ENCODE results near the gene GANC. TPM values are rescaled to one million over a fixed set of nuclear protein-coding genes. Genes with fewer than 3 reads are reported as not detected.
"Not testable (repeated sequence)": the region's sequence is repeated elsewhere in the genome, so short reads cannot be mapped to it uniquely, and the experiment has no call there.

The GANC gene
- total RNA-seq, 6 donors from 2014 or later = 67.3 to 295 (median 99.8) TPM

GRCh38 chr15:42306681-42307080 is 33.7 kb downstream of the GANC start:
- 65 to 84% methylated on average over 1 of the region's 1 CpG for WGBS, 2 donors
- Histone ChIP-seq H3K27me3 (no peaks in the 10 kb centered on the region), H3K4me1 (no peaks in the 10 kb centered on the region), H3K27ac (no peak overlapping the region), H3K9me3 (peaks cover 0 to 2% (median 0%) of the 10 kb centered on the region in 4 donors), H3K36me3 (peaks cover 18 to 43% (median 35%) of the 10 kb centered on the region in 4 donors), H3K4me3 (no peak overlapping the region)
- TF ChIP-seq EP300 (IDR thresholded peaks at IDR 0.05) = no peak
- TF ChIP-seq CTCF (IDR thresholded peaks at IDR 0.05) = no peak
- no peak for TF ChIP-seq POLR2AphosphoS5 (IDR thresholded peaks at IDR 0.05)
- no peak for TF ChIP-seq POLR2A (IDR thresholded peaks at IDR 0.05)
- DNase-seq (no peak), ATAC-seq (ENCODE audit: low FRiP score in 2 of 2) (no peak)

- Histone ChIP-seq H3K27ac (no peak overlapping the region), H3K9me3 (no peaks in the 10 kb centered on the region), H3K4me1 (no peaks in the 10 kb centered on the region), H3K36me3 (peaks cover 14 to 42% (median 28%) of the 10 kb centered on the region in 4 donors), H3K27me3 (no peaks in the 10 kb centered on the region), H3K4me3 (no peak overlapping the region)
- 42 to 43% methylated on average over 3 of the region's 3 CpGs for WGBS, 2 donors
- DNase-seq (no peak), ATAC-seq (ENCODE audit: low FRiP score in 2 of 2) (peak in 1 of 2 donors; percentile 51)
- TF ChIP-seq CTCF (IDR thresholded peaks at IDR 0.05) (no peak), EP300 (IDR thresholded peaks at IDR 0.05) (no peak), POLR2A (IDR thresholded peaks at IDR 0.05) (no peak), POLR2AphosphoS5 (IDR thresholded peaks at IDR 0.05) (no peak)
These were observed 40.5 kb downstream of the GANC start for GRCh38 chr15:42313463-42313862.

- 75 to 76% methylated on average over 1 of the region's 1 CpG for WGBS, 2 donors
- Histone ChIP-seq H3K4me1 (no peaks in the 10 kb centered on the region), H3K27ac (no peak overlapping the region), H3K4me3 (no peak overlapping the region), H3K36me3 (peaks cover 9 to 29% (median 19%) of the 10 kb centered on the region in 4 donors), H3K9me3 (no peaks in the 10 kb centered on the region), H3K27me3 (no peaks in the 10 kb centered on the region)
- TF ChIP-seq CTCF (IDR thresholded peaks at IDR 0.05) (no peak), POLR2A (IDR thresholded peaks at IDR 0.05) (no peak), POLR2AphosphoS5 (IDR thresholded peaks at IDR 0.05) (no peak), EP300 (IDR thresholded peaks at IDR 0.05) (no peak)
- DNase-seq (no peak), ATAC-seq (ENCODE audit: low FRiP score in 2 of 2) (no peak)
These were observed 41.8 kb downstream of the GANC start for GRCh38 chr15:42314818-42315217.

- H3K4me1 ChIP-seq = no peaks in the 10 kb centered on the region
- H3K27ac ChIP-seq = no peak overlapping the region
- H3K27me3 ChIP-seq = no peaks in the 10 kb centered on the region
- DNase-seq = no peak
- no peaks in the 10 kb centered on the region for H3K9me3 ChIP-seq
- peaks cover 5 to 22% (median 12%) of the 10 kb centered on the region in 4 donors for H3K36me3 ChIP-seq
- ATAC-seq (ENCODE audit: low FRiP score in 2 of 2) = no peak
- H3K4me3 ChIP-seq = no peak overlapping the region
- TF ChIP-seq POLR2A (IDR thresholded peaks at IDR 0.05) (no peak), EP300 (IDR thresholded peaks at IDR 0.05) (no peak), POLR2AphosphoS5 (IDR thresholded peaks at IDR 0.05) (no peak), CTCF (IDR thresholded peaks at IDR 0.05) (no peak)
- WGBS, 2 donors = 72 to 79% methylated on average over 1 of the region's 1 CpG
These were observed 42.5 kb downstream of the GANC start for GRCh38 chr15:42315521-42315920.

GRCh38 chr15:42316282-42316805 is 43.3 kb downstream of the GANC start:
- peak in 1 of 2 donors; percentile 39 for DNase-seq
- H3K9me3 ChIP-seq; H3K27ac ChIP-seq; H3K4me1 ChIP-seq; H3K4me3 ChIP-seq; ATAC-seq (ENCODE audit: low FRiP score in 2 of 2); H3K27me3 ChIP-seq: not testable (repeated sequence)
- peaks cover 0 to 13% (median 9%) of the 10 kb centered on the region in 4 donors for H3K36me3 ChIP-seq
- 56 to 66% methylated on average over 11 of the region's 11 CpGs for WGBS, 2 donors

Data from upper lobe of left lung (tissue), 6 donors.